Lung microvascular endothelial cell (primary cell): ENCODE data around the gene PXN. TPM values are rescaled to one million over a fixed set of nuclear protein-coding genes. Genes with fewer than 3 reads are reported as not detected.
"Not testable (repeated sequence)": the region's sequence is repeated elsewhere in the genome, so short reads cannot be mapped to it uniquely, and the experiment has no call there.

Experiments
- DNase-seq, 2 donors: peaks; one replicate each; pipeline versions ENCODE4 v3.0.0 to v3.0.0-alpha.2; 2010; ENCODE audit warnings: low read depth in 2 of 2
- total RNA-seq: library from RNA; depleted of rRNA; stranded (reverse); fragments of >200 nt; gene quantifications from 2 replicates; pipeline ENCODE4 v1.2.1, GENCODE V29; 2014

PXN gene
- total RNA-seq, 1 donor from 2014 or later, result 56.2 TPM

DNA sequence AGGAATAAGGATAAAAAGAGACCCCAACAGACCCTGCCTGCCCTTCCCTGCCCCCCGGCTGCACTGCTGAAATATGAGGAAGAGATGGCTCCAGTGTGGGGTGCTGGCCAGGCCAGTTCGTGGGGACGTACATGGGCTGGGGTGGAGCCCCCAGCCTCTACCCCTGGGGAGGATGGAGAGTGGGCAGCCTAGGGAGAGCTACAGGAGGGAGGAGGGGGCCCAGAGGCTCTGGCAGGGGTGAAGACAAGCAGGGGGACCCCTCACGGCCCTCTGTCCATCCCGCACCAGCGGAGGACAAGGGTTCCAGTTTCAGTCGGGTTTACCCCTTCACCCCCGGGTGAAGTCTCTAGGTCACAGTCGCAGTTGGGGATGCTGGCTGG, 53.6 kb downstream of the PXN start:
- DNase-seq, result no peak

DNA sequence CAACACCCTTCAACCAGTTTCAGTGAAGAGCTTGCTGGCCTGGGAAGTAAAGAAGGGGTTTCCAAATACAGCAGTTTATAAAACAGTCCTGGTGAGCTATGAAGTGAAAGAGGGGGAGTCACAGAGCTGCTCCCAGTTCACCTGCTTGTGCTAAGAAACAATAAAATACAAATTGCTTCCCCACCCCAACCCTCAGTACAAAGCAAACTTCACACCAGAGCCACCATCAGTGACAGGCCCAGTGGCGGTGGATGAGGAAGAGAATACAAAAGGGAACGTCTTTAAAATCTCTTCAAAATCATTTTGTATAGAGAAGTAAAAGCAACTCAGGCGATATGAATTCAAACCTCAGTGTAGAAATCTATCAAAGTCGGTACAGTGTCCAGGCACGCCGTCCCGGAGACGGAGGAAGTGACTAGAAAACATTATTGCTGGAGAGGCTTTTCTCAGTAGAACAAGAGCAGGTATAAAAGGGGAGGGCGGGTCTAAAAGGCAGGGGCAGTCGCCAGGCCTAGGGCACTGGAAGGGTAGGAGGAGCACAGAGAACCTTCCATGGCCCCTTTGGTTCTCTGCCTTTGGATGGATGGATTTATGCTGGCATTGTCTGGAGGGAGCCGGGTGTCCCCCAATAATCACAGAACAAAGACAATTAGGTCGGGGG, 54.2 kb downstream of the PXN start:
- no peak for DNase-seq

DNA sequence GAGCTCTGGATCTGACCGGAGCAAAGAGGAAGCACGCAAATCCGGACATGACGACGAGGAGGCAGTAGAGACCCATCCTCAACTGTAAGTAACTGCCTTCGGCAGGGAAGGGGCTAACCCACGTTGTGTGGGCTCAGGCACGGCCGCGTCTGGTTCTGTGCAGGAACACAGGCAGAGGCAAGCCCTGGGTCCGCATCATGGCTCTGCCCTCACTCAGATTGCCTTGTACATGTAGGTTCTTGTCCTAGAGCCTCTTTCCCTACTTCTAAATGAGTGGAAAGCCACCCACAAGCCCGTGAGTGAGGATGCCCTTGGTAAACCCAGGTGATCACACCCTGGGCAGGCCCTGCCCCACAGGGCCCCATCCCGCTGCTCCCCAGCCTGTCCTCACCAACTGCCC, 55.7 kb downstream of the PXN start:
- no peak for DNase-seq

DNA sequence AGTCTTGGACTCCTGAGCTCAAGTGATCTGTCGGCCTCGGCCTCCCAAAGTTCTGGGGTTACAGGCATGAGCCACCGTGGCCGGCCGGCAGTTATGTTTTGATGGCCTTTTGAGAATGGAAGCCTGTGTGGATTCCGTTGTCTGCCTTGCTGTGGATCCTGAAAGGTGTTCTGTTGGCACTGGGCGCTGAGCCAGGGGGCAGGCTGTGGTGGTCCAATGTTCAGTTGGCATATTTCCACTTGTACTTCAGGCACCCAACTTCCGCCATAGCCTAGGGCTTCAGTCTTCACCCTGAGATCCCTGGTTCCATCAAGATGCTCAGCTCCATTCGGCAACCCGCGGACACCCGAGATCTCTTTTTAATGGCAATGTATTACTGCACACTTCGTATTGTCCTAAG, 58.3 kb downstream of the PXN start:
- DNase-seq, result no peak

DNA sequence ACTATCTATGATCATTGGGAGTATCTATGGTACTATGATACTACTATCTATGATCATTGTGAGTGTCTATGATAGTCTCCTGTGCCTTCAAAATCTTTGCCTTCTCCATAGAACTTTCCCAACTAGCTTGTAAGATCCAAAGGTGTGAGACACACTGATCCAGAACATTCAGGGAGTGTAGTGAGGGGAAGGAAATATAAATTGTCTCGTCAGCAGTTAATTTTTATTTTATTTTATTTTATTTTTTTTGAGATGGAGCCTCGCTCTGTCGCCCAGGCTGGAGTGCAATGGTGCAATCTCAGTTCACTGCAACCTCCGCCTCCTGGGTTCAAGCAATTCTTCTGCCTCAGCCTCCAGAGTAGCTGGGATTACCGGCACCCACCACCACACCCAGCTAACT, 58.7 kb downstream of the PXN start:
- DNase-seq, result not testable (repeated sequence)

DNA sequence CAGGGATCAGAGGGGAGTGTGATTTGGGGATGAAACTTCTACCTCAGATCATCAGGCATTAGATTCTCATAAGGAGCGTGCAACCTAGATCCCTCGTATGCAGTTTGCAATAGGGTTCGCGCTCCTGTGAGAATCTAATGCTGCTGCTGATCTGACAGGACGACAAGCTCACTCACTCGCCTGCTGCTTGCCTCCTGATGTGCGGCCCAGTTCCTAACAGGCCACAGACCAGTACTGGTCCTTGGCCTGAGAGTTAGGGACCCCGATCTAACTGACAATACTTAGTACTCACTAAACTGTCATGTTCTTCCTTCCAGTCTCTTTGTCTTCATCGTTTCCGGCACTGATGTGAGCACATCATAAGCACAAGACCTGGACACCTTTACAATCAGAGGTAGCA, 59.3 kb downstream of the PXN start:
- no peak for DNase-seq

DNA sequence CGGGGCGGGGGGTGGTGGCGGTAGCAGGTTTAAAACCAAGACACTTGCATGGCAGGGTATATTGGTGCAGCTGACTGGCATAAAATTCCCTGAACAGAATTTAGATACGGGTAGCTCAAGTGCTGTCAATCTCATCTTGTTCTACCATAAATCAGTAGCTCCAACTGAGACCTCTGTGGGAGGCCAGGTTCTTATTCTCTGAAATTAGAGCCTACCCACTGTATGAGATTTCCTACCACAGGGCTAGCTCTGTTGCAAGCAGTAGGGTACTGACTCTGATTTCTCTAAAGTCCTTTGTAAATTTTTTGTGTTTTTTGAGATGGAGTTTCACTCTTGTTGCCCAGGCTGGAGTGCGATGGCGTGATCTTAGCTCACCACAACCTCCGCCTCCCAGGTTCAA, 61.4 kb downstream of the PXN start:
- no peak for DNase-seq

DNA sequence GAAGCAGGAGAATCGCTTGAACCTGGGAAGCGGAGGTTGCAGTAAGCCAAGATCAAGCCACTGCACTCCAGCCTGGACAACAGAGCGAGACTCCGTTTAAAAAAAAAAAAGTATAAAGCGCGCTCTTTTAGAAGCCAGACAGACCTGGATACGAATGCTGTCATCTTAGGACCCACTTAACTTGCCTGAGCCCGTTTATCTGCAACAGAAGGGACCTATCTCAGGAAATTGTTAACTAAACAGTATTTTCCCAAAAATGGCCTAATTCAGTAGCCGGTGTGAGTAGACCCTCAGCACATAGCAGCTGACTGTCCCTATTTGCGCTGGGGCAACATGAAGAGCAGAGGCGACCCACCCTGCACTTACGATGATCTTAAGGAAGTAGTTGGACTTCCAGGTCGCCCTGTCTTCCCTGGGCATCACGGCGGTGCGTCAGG, 65.1 kb downstream of the PXN start:
- no peak for DNase-seq

DNA sequence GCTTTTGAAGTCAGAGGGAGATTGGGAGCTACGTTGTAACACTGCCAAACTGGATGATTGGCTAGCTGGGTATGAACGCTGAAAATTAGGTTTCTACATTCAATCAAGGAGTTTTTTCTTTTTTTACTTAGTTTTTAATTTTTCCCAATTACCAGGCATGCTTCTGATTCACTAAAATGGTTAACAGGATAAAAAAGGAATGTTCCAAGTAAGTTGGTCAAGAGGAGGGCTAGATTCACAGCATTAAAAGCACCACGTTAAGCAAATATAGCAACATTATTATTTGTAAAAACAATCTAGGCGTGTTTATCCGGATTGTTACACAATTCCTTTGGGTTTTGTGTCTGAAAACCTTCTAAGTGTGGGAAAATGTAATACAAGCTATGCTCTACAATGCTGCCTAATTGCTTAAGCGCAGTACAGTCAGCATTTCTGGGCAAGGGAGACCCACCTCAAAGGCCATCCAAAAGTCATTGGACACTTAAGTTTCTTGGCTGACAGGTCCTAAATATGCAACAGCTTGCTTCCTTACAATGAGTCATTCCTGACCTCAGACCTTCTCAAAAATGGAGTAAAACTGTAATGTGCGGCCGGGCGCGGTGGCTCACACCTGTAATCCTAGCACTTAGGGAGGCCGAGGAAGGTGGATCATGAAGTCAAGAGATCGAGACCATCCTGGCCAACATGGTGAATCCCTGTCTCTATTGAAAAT, 65.8 kb downstream of the PXN start:
- DNase-seq, result peak; percentile 23 to 87

DNA sequence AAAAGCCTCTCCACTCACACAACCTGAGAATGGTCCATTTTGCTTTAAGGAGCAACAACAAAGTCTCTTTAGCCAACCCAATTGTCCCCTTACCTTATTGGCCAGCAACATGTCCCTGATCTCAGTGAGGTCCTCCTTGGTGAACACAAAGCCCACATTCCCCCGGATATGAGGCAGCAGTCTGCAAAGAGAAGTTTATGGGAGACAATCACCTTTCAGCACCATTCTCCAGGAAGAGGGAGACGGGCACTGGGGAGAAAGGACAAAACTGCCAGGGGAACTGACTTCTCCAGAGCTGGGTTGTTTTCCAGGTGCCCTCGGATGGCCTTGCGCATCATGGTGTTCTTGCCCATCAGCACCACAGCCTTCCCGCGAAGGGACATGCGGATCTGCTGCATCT, 66.5 kb downstream of the PXN start:
- no peak for DNase-seq

DNA sequence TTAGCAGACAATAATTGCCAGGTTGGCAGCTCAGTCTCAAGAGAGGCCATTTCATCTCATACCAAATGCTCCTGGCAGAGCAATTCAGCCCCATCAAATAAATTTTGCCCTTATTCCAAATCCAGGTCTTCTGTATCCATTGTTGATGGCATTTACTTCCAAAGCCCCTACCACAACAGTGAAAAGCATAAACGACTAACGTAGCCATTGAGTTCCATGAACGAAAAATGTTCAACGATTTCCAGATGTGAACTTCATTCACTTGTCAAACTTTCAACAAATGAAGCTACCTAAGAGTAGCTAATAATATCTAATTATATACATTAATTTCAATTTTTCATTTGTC, 68.0 kb downstream of the PXN start:
- DNase-seq, result no peak

DNA sequence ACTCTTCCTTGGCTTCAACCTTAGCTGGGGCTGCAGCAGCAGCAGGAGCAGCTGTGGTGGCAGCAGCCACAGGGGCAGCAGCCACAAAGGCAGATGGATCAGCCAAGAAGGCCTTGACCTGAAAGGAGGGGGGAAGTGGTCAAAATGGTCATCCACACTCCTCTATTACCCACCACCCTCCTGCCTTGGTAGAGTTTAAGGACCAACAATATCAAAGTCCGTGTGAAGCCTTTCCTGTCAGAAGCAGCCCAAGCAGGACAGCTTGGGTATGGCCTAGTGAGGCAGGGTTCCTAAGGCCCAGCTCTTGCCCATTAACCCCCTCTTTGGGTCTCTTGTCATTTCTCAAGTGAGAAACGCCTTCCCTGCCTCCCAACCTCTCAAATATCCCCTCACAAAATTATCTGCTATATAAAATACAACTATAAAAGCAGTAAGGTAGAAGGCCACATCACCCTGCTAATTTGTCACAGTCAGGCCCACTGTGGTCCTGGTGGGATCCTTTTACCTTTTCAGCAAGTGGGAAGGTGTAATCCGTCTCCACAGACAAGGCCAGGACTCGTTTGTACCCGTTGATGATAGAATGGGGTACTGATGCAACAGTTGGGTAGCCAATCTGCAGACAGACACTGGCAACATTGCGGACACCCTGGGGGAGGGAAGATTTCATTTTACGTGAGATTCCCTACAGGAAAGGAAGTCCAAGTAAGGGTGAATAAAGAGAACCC, 68.6 kb downstream of the PXN start:
- not testable (repeated sequence) for DNase-seq

DNA sequence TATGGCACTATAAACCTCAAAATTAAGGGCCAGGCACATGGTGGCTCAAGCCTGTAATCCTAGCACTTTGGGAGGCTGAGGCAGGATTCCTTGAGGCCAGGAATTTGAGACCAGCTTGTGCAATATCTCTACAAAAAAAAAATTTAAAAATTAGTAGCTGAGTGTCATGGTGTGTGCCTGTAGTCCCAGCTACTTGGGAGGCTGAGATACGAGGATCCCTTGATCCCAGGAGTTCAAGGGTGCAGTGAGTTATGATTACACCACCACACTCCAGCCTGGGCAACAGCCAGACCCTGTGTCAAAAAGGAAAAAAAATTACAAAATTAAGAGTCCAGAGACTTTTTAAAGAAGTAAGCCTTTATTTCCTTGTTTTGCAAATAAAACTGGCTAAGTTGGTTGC, 69.2 kb downstream of the PXN start:
- no peak for DNase-seq

DNA sequence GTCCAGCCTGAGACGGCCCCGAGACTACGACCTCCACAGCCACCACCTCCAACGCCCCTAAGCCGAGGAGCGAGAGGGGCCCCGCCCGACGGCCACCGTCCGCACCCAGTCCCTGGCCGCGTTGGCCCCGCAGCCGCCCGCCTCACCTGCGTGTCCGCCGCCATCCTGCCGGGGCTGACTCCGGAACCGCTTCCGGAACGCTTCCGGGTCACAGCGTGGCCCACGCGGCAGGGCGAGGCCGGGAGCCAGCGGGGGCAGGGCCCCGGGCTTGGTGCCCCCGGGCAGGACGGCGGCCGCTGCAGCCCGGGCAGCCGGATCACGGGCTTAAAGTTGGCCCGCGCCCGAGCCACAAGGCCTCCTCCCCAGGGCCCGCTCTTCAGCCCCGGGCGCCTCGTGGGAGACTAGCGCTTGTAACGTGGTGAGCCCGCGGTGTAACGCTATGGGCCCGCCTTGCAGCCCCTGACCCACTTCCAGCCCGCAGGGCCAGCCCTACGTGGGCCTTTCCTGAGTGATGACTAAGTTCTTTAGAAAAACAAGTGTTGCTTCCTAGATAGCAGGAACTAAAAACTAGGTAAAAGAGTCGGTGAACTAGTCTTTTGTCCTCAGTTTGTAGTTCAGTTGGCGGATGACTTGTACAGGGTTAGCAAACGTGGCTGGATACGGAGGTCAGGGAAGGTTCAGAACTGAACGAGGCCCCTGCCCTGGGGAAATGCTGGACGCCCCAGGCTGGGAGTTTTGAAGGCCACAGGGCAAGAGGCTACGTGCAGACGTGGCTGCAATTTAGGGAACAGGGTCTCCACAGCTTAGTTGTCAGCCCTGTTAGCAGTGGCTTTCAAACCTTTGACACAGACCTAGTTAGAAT, 70.8 kb downstream of the PXN start, which contains the start of gene GCN1:
GCN1 (minus strand) TSS at position 182 of the 862 bp plus-strand sequence; CDS start at position 164, 18 bp downstream.
- DNase-seq, result peak; percentile 82 to 86

DNA sequence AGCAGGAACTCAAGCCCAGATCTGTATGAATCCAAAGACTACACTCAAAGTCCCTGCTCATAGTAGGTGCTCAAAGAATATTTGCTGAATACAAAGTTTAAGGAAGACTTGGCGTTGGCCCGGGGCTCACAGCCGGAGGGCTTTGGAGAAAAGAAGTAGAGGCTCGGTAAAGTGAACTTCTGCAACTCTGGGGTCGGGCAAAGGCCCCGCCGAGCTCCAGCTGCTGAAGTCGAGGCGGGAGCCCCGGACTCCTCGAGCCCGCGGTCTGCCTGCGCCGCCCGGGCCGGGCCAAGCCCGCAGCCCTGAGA, 71.3 kb downstream of the PXN start:
- DNase-seq, result peak in 1 of 2 donors; percentile 24

DNA sequence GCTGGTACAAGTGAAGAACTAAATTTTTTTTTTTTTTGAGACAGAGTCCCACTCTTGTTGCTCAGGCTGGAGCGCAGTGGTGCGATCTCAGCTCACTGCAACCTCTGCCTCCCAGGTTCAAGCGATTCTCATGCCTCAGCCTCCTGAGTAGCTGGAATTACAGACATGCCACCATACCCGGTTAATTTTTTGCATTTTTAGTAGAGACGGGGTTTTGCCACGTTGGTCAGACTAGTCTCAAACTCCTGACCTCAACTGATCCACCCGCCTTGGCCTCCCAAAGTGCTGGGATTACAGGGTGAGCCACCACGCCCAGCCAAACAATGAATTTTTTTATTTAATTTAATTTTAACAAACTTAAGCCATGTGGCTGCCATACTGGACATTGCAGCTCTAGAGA, 72.2 kb downstream of the PXN start:
- DNase-seq, result not testable (repeated sequence)

DNA sequence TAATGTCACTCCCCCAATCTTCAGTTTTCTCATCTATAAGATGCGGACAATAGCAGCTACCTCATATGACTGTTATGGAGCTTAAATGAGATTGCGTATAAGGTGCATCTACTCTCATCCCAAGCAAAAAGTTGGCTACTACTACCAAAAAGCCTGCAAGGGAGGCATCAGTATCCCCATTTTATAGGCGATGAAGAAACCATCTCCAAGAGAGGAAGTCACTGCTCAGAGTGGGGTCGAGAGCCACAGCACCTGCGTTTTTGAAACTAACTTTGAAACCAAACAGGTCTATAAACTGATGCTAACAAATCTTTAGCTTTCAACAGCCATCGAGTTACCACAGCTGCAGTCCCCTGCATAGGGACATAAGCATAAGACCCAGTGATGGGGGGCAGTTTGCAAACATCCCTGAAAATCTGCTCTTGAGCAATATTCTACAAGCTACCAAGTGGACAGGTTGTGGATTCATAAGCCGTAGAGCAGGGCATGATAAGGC, 74.5 kb downstream of the PXN start:
- no peak for DNase-seq

DNA sequence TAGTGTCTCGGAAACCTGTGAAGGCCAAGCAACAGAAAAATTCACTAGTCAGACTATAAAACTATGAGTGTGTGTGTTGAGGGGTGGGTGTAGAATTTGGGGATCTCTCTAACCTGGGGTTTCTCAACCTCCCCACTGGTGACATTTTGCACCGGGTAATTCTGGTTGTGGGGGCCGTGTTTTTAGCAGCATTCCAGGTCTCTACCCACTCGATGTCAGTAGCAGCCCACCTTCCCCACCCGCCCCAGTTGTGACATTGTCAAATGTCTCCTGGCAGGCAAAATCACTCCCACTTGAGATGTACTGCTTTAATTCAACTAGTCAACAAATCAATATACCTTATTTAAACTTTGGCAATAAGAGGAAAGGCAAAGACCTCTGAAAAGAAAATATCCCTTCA, 75.1 kb downstream of the PXN start:
- no peak for DNase-seq

DNA sequence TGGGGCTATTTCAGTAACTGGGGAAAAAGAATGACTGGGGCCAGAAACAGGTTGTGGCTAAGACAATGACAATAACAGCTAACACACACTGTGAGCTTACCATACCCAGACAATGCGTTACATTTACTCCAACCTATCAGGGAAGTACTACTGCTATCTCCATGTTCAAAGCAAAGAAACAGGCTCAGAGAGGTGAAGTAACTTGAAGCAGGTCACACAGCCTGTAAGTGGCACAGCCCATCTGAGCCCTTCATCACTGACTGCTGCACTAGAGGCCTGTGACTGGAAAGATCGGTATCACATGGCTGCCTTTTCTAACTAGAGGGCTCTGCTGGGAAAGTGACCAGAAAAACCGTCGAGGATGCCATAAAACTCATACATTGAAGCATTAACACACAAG, 78.9 kb downstream of the PXN start:
- DNase-seq, result no peak

DNA sequence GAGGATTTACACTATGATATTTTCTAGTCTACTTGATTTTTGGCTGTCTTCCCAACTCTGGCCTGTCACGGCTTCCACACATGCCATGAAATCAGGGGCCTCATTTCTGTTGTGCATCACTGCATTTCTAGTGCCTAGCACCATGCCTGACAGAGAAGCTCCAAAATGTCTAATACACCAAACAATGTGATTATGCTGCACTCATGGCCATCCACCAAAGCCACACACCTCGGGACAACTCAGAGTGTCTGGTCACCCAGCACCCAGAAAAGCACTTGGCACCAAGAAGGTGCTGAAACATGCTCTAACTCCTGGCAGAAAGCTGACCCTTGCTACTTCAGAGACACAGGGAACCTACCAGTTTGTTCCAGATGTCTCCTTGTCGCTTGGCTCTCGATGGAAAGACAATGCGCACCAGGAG, 82.3 kb downstream of the PXN start:
- DNase-seq, result peak in 1 of 2 donors; percentile 18

DNA sequence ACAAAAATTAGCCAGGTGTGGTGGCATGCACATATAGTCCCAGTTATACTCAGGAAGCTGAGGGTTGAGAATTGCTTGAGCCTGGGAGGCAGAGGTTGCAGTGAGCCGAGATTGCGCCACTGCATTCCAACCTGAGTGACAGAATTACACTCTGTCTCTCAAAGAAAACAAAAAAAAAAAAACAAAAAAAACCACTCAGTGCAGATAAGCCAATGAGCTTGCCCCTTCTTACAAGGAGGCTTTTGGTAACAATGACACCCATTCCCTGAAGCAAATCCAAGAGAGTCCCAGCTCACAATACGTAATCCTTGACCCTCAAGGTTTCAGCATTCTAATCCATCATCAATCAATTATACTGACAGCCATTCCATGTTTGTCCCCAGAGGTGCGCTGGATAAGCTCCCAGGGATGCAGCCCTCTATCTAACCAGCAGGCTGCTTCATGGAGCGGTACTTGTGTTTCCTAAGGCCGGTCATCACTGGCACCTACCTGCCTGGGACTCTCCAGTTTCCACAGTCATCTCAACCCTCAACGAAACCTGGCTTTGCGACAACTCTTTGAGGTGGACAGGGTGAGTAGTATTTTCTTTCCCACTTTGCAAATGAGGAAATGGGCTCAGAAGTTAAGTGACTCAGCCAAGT, 83.4 kb downstream of the PXN start:
- no peak for DNase-seq
